Brain microvascular endothelial cell (primary cell): ENCODE data around the gene INCA1.

Experiments
- DNase-seq: peaks from one replicate; pipeline ENCODE4 v3.0.0-alpha.2; 2020
- H3K27ac ChIP-seq: fragments of 250-450 bp; sonication (Bioruptor Pico); 2 replicates; pipeline ENCODE4 v1.5.1; 2020; ENCODE audit warnings: mild to moderate bottlenecking, moderate library complexity
- H3K27me3 ChIP-seq: fragments of 250-450 bp; sonication (Bioruptor Pico); replicated peaks from 2 replicates; pipeline ENCODE4 v1.5.1; 2020; ENCODE audit warnings: mild to moderate bottlenecking
- H3K36me3 ChIP-seq: fragments of 250-450 bp; sonication (Bioruptor Pico); replicated peaks from 2 replicates; pipeline ENCODE4 v1.5.1; 2020; ENCODE audit warnings: mild to moderate bottlenecking
- H3K4me3 ChIP-seq: 2 replicates; pipeline ENCODE4 v1.5.1; 2011; ENCODE audit warnings: low read depth, mild to moderate bottlenecking, control low read depth, low read length, moderate library complexity
- in situ Hi-C: cut with HindIII; loops from 2 replicates; pipeline ENCODE4 v1.10.0; 2017; ENCODE audit warnings: low sequenced_read_pairs, low pct_ligation_motif_present
- TF ChIP-seq, protein P1 (sequence below): IDR thresholded peaks from 2 replicates; pipeline ENCODE4 v1.5.1; 2011; ENCODE audit warnings: low read depth, mild to moderate bottlenecking, moderate library complexity, low read length, control low read depth, inconsistent platforms; ENCODE audit errors: missing control alignments

Gene INCA1

DNA sequence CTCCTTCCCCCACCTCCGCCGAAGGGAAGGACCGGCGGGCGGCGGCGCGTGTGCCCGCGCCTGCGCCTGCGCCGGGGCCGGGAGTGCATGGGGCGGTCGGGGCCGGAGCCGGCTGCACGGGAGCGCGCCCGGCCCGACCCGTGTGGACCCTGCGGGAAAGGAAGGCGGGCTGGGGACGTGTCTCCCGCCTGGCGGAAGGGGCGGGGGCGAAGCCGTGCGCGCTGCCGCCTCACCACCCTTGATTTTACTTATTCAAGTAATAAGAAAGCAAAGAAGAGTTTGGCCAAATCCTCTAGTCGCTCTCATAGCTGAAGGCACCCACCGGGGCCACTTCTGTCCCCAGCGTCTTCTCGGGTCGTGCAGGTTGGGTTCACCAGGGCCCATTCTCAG is 48.4 kb downstream of the INCA1 start:
- in situ Hi-C loops, result no loop called here

DNA sequence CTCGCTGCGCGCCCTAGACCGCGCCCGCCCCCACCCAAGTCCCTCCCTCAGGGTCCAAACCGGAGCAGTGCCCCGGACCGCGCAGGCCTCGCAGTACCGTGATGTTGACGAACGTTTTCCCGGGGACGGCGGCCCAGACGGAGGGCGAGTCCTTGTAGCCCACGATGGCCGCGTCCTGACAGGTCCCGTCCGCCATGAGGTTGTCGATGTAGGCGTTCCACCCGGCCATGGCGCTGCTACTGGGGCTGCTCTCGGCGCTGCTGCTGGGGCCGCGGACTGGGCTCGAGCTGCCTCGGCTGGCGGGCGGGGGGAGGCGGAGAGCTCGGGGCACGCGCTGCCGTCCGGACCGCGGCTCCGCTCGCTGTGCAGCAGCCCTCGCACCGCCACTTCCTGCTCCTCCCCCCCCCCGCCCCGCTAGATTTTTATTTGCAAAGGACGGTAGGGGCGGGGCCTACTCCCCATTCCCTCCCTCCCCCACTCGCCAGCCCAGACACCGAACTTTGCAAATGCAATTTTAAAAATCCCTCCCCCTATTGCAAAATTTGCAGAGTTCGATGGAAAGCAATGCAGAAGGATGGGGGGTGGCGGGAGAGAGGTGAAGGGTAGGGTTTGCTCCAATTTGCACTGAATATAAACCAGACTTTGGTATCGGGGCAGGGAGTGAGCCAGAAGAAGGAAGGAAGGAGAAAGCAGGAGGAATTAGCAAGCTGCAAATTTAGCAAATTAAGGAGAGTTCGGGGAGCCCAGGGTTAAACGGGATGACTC is 49.0 kb downstream of the INCA1 start, which contains the start of gene PFN1:
Gene PFN1 (minus strand): TSS at position 365 of the 765 bp plus-strand sequence. CDS start 136 bp downstream, at position 229.
- TF ChIP-seq, protein P1, sequence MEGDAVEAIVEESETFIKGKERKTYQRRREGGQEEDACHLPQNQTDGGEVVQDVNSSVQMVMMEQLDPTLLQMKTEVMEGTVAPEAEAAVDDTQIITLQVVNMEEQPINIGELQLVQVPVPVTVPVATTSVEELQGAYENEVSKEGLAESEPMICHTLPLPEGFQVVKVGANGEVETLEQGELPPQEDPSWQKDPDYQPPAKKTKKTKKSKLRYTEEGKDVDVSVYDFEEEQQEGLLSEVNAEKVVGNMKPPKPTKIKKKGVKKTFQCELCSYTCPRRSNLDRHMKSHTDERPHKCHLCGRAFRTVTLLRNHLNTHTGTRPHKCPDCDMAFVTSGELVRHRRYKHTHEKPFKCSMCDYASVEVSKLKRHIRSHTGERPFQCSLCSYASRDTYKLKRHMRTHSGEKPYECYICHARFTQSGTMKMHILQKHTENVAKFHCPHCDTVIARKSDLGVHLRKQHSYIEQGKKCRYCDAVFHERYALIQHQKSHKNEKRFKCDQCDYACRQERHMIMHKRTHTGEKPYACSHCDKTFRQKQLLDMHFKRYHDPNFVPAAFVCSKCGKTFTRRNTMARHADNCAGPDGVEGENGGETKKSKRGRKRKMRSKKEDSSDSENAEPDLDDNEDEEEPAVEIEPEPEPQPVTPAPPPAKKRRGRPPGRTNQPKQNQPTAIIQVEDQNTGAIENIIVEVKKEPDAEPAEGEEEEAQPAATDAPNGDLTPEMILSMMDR, result no peak
- Histone ChIP-seq H3K27me3 (no peaks in the 10 kb centered on the region), H3K27ac (peak within 1 kb of the TSS; percentile 88), H3K36me3 (peaks cover 47% of the 10 kb centered on the region), H3K4me3 (peak within 1 kb of the TSS; percentile 99)
- DNase-seq, result peak; percentile 88
- in situ Hi-C loops, result no loop called here

More for the DNA sequence above, 48.4 kb downstream of the INCA1 start:
- DNase-seq, result peak; percentile 73
- H3K27ac ChIP-seq, result peak overlapping the region; percentile 88
- TF ChIP-seq, protein P1, result no peak
- peak overlapping the region; percentile 60 for H3K4me3 ChIP-seq
- H3K27me3 ChIP-seq, result no peaks in the 10 kb centered on the region
- H3K36me3 ChIP-seq, result peaks cover 41% of the 10 kb centered on the region

- in situ Hi-C loops, result no loop called here
- peaks cover 55% of the 10 kb centered on the region for H3K36me3 ChIP-seq
- TF ChIP-seq, protein P1, result no peak
Observed at GRCh38 chr17:4947411-4948165, 49.7 kb downstream of the INCA1 start.

DNA sequence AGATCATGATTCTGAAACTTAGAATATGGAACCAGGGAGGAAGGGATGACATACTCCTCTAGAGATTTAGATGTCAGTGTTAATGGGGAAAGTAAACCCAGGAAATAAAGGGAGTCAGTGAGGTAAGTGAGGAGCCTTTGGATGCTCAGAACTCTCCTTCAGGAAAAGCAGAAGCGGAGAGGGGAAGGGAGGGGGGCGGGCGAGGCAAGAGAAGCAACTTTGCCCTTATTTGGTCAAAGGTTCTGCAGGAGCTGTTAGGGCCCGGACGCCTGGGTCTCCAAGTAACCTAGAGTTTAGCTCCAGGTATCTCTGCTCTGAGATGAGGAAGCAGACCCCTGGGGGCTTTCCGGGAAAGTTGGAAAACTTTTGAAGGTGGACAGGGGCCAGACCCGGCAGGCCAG is 50.3 kb downstream of the INCA1 start:
- no peak for DNase-seq
- H3K27ac ChIP-seq, result peak overlapping the region; percentile 44
- in situ Hi-C loops, result no loop called here
- H3K36me3 ChIP-seq, result peaks cover 57% of the 10 kb centered on the region
- no peaks in the 10 kb centered on the region for H3K27me3 ChIP-seq
- H3K4me3 ChIP-seq, result peak overlapping the region; percentile 99
- TF ChIP-seq, protein P1, result no peak

More at GRCh38 chr17:4947411-4948165, 49.7 kb downstream of the INCA1 start:
- Histone ChIP-seq H3K27ac (peak overlapping the region; percentile 88), H3K4me3 (peak overlapping the region; percentile 99), H3K27me3 (no peaks in the 10 kb centered on the region)
- peak; percentile 29 for DNase-seq

- in situ Hi-C loops, result no loop called here
- Histone ChIP-seq H3K36me3 (peaks cover 57% of the 10 kb centered on the region), H3K27ac (peak overlapping the region; percentile 44), H3K4me3 (peak overlapping the region; percentile 99), H3K27me3 (no peaks in the 10 kb centered on the region)
- TF ChIP-seq, protein P1, result no peak
- DNase-seq, result no peak
Observed at GRCh38 chr17:4946312-4946976, 50.9 kb downstream of the INCA1 start.
